ENCODE data around the gene FPR3.

- TF ChIP-seq CTCF (tag by site-specific recombination; IDR thresholded peaks at IDR 0.05), result no peak
- TF ChIP-seq ZNF23 (tag by site-specific recombination; IDR thresholded peaks at IDR 0.05; ENCODE audit: borderline replicate concordance), result no peak
- no peak for TF ChIP-seq ZNF549 (tag by site-specific recombination; IDR thresholded peaks at IDR 0.05)
- no peak for TF ChIP-seq OSR2 (tag by site-specific recombination; IDR thresholded peaks at IDR 0.05)
- no peak for TF ChIP-seq ZNF404 (tag by site-specific recombination; IDR thresholded peaks at IDR 0.05)
- TF ChIP-seq ZNF48 (tag by site-specific recombination; IDR thresholded peaks at IDR 0.05), result no peak
- TF ChIP-seq ZBTB1 (tag by site-specific recombination; IDR thresholded peaks at IDR 0.05), result no peak
- TF ChIP-seq ZBTB17 (tag by site-specific recombination; IDR thresholded peaks at IDR 0.05), result no peak
- TF ChIP-seq ZNF184 (tag by site-specific recombination; IDR thresholded peaks at IDR 0.05), result no peak
- TF ChIP-seq ZNF792 (tag by site-specific recombination; IDR thresholded peaks at IDR 0.05), result no peak
- no peak for TF ChIP-seq ZFP69B (tag by site-specific recombination; IDR thresholded peaks at IDR 0.05)
Observed at GRCh38 chr19:51798062-51798461, 3.1 kb downstream of the FPR3 start.
